ENCODE measurements around the gene POGLUT3. TPM values are rescaled to one million over a fixed set of nuclear protein-coding genes. Genes with fewer than 3 reads are reported as not detected.

POGLUT3 gene
- total RNA-seq, 1 donor from 2014 or later = 7.2 TPM

Other genes starting within 250 kb of the POGLUT3 start
- 0.70 TPM for gene C11orf65, start 30.9 kb downstream of the POGLUT3 start, total RNA-seq
- 12.8 TPM for gene EXPH5, start 95.4 kb upstream of the POGLUT3 start, total RNA-seq
- gene DDX10, start 166.7 kb upstream of the POGLUT3 start, total RNA-seq = 10.0 TPM

Measured in left lobe of liver (tissue), 1 donor.